Hematopoietic multipotent progenitor cell treated with erythropoietin and hydrocortisone succinate and interleukin-3 and kit ligand, for 4 days (in vitro differentiated cells): ENCODE results near the gene STYXL1.

Experiments
- DNase-seq: peaks from one replicate; pipeline ENCODE4 v3.0.0-alpha.2; 2015

STYXL1 gene

GRCh38 chr7:75950111-75950681, 97.6 kb downstream of the STYXL1 start:
- DNase-seq = no peak

- DNase-seq = no peak
Observed at GRCh38 chr7:75948179-75948578, 99.6 kb downstream of the STYXL1 start.
